Thymus (tissue), 11 donors: ENCODE data around the gene CCDC112. TPM values are rescaled to one million over a fixed set of nuclear protein-coding genes. Genes with fewer than 3 reads are reported as not detected.

ENCODE experiments used
- DNase-seq, 9 donors: peaks; one replicate each; pipeline ENCODE4 v3.0.0-alpha.2; 2013; ENCODE audit warnings: low spot score in 9 of 9, low read depth in 6 of 9, missing footprints in 1 of 9
- H3K27ac ChIP-seq, 2 donors: one replicate each; pipeline ENCODE4 v1.5.1; 2013; ENCODE audit warnings: control low read depth in 1 of 2, low read depth in 1 of 2, low read length in 1 of 2, mild to moderate bottlenecking in 1 of 2, moderate library complexity in 1 of 2
- H3K27me3 ChIP-seq, 2 donors: one replicate each; pipeline ENCODE4 v1.5.1; 2013; ENCODE audit warnings: low read length in 1 of 2; ENCODE audit not compliant: control insufficient read depth in 2 of 2, insufficient read depth in 1 of 2
- H3K36me3 ChIP-seq, 2 donors: one replicate each; pipeline ENCODE4 v1.5.1; 2013; ENCODE audit warnings: low read length in 1 of 2, mild to moderate bottlenecking in 1 of 2, moderate library complexity in 1 of 2; ENCODE audit not compliant: control insufficient read depth in 2 of 2, insufficient read depth in 2 of 2
- H3K4me1 ChIP-seq, 2 donors: one replicate each; pipeline ENCODE4 v1.5.1; 2013; ENCODE audit warnings: low read length in 2 of 2; ENCODE audit not compliant: control insufficient read depth in 2 of 2, insufficient read depth in 2 of 2
- H3K4me3 ChIP-seq, 2 donors: one replicate each; pipeline ENCODE4 v1.5.1; 2013; ENCODE audit warnings: low read length in 2 of 2, control low read depth in 1 of 2, mild to moderate bottlenecking in 1 of 2
- H3K9me3 ChIP-seq, 2 donors: one replicate each; pipeline ENCODE4 v1.5.1; 2013; ENCODE audit warnings: low read length in 1 of 2, mild to moderate bottlenecking in 1 of 2; ENCODE audit not compliant: control insufficient read depth in 2 of 2, insufficient read depth in 1 of 2
- WGBS: extraction: QIAGEN DNeasy Blood & Tissue Kit; methylation state at CpG from one replicate; pipeline ENCODE4 v1.1.7; 2013; 5-methylcytosine and 5-hydroxymethylcytosine counted together
- polyA plus RNA-seq: library from polyadenylated mRNA; stranded (reverse); fragments of 200-250 nt; gene quantifications from one replicate; pipeline ENCODE4 v1.2.3, GENCODE V29; 2013
- total RNA-seq: library from RNA; stranded (reverse); fragments of 120-200 nt; gene quantifications from one replicate; pipeline ENCODE4 v1.2.4, GENCODE V29; 2013
- donor health status: healthy.

The CCDC112 gene
- total and polyA plus RNA-seq, 2 donors, result 5.6 to 7.2 TPM

DNA sequence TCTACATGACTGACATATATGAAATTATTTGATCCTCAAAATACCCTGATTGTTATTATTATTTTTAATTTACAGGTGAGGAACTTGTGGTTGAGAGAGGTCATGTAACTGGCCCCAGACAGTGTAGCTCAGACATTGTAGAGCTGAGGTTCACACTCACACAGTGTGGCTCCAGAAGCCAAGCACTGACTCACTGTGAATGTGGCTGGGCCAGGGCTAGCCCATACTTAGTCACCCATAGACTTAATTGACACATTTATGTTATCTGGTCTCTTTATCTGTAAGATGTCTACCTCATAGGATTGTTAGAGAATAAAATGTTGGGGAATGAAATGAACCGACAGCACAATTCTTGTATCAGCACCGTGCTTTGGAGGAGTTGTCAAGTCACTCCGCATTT, 24.9 kb upstream of the CCDC112 start:
- Histone ChIP-seq H3K4me3 (no peak overlapping the region), H3K27me3 (no peaks in the 10 kb centered on the region), H3K4me1 (no peaks in the 10 kb centered on the region), H3K36me3 (no peaks in the 10 kb centered on the region), H3K9me3 (no peaks in the 10 kb centered on the region), H3K27ac (no peak overlapping the region)
- 94% methylated on average over 3 of the region's 3 CpGs for WGBS
- no peak for DNase-seq

DNA sequence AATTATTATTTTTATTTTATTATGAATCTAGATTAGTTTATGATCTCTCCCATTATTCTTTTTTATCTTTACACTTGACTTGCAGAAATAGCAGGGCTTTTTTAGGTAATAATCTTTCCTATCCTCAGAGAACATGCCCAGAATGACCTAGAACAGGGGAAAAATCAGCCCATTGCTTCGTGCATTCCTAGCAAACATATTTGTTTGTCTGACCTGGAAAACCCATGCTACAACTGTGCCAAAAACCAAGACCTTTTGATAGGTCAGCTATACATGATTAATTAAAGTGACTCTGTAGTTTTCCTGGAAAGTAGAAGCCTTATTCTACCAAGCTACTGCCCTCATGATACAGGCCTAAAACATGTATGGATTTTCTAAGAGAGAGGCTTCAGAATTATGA, 24.1 kb upstream of the CCDC112 start:
- Histone ChIP-seq H3K27ac (no peak overlapping the region), H3K4me3 (no peak overlapping the region), H3K9me3 (no peaks in the 10 kb centered on the region), H3K36me3 (no peaks in the 10 kb centered on the region), H3K27me3 (no peaks in the 10 kb centered on the region), H3K4me1 (no peaks in the 10 kb centered on the region)
- WGBS, result 87% methylated on average over 1 of the region's 1 CpG
- DNase-seq, result no peak

DNA sequence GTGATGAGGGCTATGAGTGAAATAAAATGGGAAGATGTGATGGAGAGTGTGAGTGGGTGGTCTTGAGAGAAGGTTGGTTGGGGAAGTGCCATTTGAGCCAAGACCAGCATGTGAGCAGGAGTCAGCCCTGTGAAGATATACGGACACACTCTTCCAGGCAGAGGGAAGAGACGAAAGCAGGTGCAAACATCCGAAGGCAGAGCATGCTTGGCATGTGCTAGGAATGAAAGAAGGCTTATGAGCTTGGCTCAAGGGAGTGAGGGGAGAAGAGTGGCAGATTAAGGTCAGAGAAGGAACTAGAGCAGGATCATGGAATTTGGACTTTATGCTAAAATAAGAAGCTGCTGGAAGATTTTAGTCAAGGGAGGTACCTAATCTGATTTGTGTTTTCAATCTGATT, 23.6 kb upstream of the CCDC112 start:
- Histone ChIP-seq H3K9me3 (no peaks in the 10 kb centered on the region), H3K4me1 (no peaks in the 10 kb centered on the region)
- 97% methylated on average over 3 of the region's 3 CpGs for WGBS

DNA sequence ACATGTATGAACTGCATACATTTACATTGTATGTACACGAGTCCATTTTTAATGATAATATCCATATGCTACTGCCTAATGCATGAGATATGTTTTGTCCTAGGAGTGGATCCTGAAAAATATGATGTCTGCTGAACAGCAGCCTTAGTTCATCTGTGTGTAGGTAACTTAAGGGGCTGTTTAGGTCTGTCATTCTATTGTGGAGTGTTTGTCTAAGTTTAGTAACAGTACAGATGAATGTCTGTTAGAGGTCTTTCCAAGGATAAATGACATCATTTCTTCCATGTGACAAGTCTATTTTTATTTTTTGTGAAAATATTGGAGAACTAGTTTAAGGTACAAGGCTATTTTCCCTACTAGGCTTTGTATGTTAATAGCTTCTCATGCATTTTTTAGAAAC, 22.6 kb upstream of the CCDC112 start:
- H3K4me3 ChIP-seq, result no peak overlapping the region
- H3K9me3 ChIP-seq, result no peaks in the 10 kb centered on the region
- no peaks in the 10 kb centered on the region for H3K4me1 ChIP-seq
- H3K36me3 ChIP-seq, result no peaks in the 10 kb centered on the region
- WGBS, result 0% methylated on average over 1 of the region's 1 CpG
- DNase-seq, result no peak
- no peaks in the 10 kb centered on the region for H3K27me3 ChIP-seq
- no peak overlapping the region for H3K27ac ChIP-seq

More for the DNA sequence above, 23.6 kb upstream of the CCDC112 start:
- Histone ChIP-seq H3K27ac (no peak overlapping the region), H3K36me3 (no peaks in the 10 kb centered on the region), H3K27me3 (no peaks in the 10 kb centered on the region), H3K4me3 (no peak overlapping the region)
- no peak for DNase-seq

DNA sequence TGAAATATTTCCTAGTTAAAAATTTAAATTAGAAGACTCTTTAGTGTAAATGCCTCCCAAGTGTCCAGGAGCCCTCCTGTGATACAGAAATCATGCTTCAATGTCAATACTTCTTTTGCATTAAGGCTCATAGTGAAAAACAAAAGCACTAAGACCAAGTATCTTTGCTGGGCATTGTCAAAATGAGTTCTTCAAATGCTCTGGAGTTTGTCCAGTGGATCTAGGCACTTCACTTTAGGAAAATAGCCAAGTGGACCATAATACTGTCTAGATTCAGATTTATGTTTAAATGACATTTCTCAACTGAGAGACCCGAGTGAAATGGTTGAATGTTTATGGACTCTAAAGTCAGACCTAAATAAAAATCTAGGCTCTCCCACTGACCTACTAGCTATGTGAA, 21.3 kb upstream of the CCDC112 start:
- Histone ChIP-seq H3K27me3 (no peaks in the 10 kb centered on the region), H3K4me3 (no peak overlapping the region), H3K27ac (no peak overlapping the region), H3K9me3 (no peaks in the 10 kb centered on the region), H3K4me1 (no peaks in the 10 kb centered on the region), H3K36me3 (no peaks in the 10 kb centered on the region)
- 95% methylated on average over 1 of the region's 1 CpG for WGBS
- no peak for DNase-seq

DNA sequence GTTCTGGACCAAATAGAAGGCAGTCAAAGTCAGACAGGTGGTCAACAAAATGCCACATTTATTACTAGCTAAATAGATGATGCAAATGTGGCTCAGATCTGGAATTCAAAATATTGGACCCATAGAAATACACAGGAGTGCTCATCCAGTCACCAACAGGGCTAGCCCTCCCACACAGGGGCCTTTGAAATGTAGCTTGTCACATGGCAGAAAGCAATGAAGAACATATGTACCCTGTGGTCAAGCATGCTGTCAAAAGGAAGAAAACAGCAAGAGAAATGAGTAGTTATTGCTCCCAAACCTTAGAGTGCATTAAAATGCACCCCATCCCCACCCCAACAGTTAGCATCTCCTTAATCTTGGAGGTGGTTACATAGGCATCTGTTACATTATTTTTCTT, 20.9 kb upstream of the CCDC112 start:
- H3K27me3 ChIP-seq, result no peaks in the 10 kb centered on the region
- H3K36me3 ChIP-seq, result no peaks in the 10 kb centered on the region
- no peak for DNase-seq
- no peaks in the 10 kb centered on the region for H3K9me3 ChIP-seq
- no peak overlapping the region for H3K27ac ChIP-seq
- no peaks in the 10 kb centered on the region for H3K4me1 ChIP-seq
- H3K4me3 ChIP-seq, result no peak overlapping the region

DNA sequence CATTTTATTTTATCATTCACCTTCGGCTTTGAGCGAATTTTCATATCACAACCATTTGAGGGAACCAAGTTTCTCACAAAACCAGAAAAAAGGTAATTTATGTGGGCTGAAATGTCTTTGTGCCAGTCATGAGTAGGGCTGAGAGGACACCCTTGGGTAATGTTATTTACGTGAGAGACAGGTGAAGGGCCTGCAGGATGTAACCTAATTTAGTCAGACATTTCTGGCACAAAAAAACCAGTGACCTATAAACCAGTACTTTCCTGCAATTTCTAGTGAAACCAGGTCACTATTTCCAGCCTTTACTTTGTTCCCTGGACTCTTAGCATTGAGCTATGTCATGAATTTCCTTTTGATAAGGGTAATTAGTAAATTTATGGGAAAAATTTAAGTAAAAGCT, 17.2 kb upstream of the CCDC112 start:
- DNase-seq, result no peak
- H3K27me3 ChIP-seq, result no peaks in the 10 kb centered on the region
- H3K27ac ChIP-seq, result no peak overlapping the region
- no peak overlapping the region for H3K4me3 ChIP-seq
- H3K36me3 ChIP-seq, result no peaks in the 10 kb centered on the region
- no peaks in the 10 kb centered on the region for H3K4me1 ChIP-seq
- WGBS, result 94% methylated on average over 3 of the region's 3 CpGs
- H3K9me3 ChIP-seq, result no peaks in the 10 kb centered on the region

DNA sequence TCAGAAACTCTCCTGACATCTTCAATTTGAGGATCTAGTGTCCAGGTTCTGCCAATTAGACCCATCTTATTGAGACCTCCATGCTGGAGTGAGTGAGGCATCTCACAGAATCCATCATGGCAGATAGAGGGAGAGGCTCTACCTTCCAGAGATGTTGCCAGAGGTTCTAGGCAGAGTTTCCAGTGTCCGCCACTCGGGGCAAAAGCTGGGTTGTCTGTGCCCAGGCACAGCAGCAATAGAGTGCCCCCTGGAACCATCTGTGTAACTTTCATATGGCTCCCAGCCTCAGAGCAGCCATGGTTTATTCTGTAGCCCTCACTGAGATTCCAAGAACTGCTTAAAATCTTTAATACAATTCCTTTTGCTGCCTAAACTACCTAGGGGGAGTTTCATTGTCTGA, 16.6 kb upstream of the CCDC112 start:
- Histone ChIP-seq H3K27ac (no peak overlapping the region), H3K9me3 (no peaks in the 10 kb centered on the region), H3K4me1 (no peaks in the 10 kb centered on the region), H3K27me3 (no peaks in the 10 kb centered on the region), H3K4me3 (no peak overlapping the region), H3K36me3 (no peaks in the 10 kb centered on the region)
- no peak for DNase-seq
- 93% methylated on average over 2 of the region's 2 CpGs for WGBS

DNA sequence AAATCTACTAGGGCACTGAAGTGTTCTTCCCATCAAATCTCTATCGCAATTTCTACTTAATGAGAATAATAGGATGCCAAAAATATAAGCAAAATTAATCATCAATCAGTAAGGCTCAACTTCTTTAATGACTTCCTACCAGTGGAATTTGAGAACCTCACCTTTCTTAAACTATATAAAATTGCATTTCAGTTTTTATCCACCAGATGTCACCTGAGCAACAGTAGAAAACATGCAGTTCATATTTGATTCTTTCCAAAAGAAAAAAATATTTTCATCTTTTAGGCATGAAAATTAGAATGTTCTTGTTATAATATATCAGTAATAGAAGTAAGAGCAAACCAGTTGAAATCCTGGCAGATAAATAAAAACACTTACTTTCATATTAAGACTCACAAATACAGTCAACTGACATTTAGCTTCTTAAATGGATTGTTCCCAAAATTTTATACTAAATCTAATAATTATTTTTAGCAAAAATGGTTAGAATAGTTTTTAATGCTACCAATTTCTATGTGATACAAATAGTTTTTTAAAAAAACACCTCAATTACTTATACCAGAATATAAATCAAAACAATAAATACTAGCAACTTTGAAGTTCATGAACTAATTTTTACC, 13.4 kb upstream of the CCDC112 start:
- DNase-seq, result peak in 7 of 9 donors; percentile 8 to 64 (median 25)
- no peaks in the 10 kb centered on the region for H3K4me1 ChIP-seq
- no peaks in the 10 kb centered on the region for H3K9me3 ChIP-seq
- H3K4me3 ChIP-seq, result no peak overlapping the region
- 24% methylated on average over 1 of the region's 1 CpG for WGBS
- no peak overlapping the region for H3K27ac ChIP-seq
- no peaks in the 10 kb centered on the region for H3K36me3 ChIP-seq
- no peaks in the 10 kb centered on the region for H3K27me3 ChIP-seq

DNA sequence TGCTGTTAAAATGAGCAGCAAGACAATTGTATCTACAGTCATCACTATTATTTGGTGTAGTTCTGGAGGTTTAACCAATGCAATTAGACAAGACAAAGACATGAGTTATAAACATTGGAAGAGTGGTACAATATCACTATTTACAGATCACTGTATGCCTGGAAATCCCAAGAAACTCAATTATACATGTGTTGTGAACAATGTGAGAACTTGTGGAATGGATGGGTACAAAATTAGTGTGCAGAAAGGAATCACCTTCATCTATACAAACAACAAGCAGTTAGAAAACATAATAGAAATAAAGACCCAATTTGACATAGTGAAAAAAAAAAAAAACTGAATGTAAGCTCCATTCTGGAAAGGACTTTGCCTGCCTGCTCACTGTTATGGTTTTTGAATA, 12.4 kb upstream of the CCDC112 start:
- DNase-seq, result no peak
- Histone ChIP-seq H3K4me1 (no peaks in the 10 kb centered on the region), H3K4me3 (no peak overlapping the region), H3K27ac (no peak overlapping the region), H3K36me3 (no peaks in the 10 kb centered on the region), H3K9me3 (no peaks in the 10 kb centered on the region), H3K27me3 (no peaks in the 10 kb centered on the region)
